Right lobe of liver (tissue), 6 donors: ENCODE data around the gene HOXB4. TPM values are rescaled to one million over a fixed set of nuclear protein-coding genes. Genes with fewer than 3 reads are reported as not detected.

Source experiments
- ATAC-seq, 4 donors: fragments of 200-7000 bp; cut with Tn5 transposase; one replicate each; pipeline ENCODE4 v1.9.1; 2020; ENCODE audit warnings: mild to moderate bottlenecking in 4 of 4, moderate library complexity in 4 of 4
- DNase-seq, 3 donors: peaks; one replicate each; pipeline ENCODE4 v3.0.0-alpha.2; 2020
- H3K27ac ChIP-seq, 3 donors: fragments of 200-600 bp; one replicate each; pipeline ENCODE4 v1.8.0; 2022
- H3K27me3 ChIP-seq, 2 donors: fragments of 200-600 bp; one replicate each; pipeline ENCODE4 v1.8.0; 2022
- H3K36me3 ChIP-seq, 4 donors: fragments of 200-600 bp; sonication (generic) in 1 of 4; one replicate each; pipeline versions ENCODE4 v1.5.1 to v1.8.0; 2017 to 2022; ENCODE audit warnings: control low read depth in 1 of 4
- H3K4me1 ChIP-seq, 4 donors: fragments of 200-600 bp; sonication (generic) in 1 of 4; one replicate each; pipeline versions ENCODE4 v1.5.1 to v1.8.0; 2017 to 2022; ENCODE audit warnings: control low read depth in 1 of 4
- H3K4me3 ChIP-seq, 3 donors: fragments of 200-600 bp; one replicate each; pipeline ENCODE4 v1.8.0; 2022
- H3K9me3 ChIP-seq, 4 donors: fragments of 200-600 bp; sonication (generic) in 1 of 4; one replicate each; pipeline versions ENCODE4 v1.5.1 to v1.8.0; 2017 to 2022; ENCODE audit warnings: control low read depth in 1 of 4
- POLR2A ChIP-seq: fragments of 450-650 bp; IDR thresholded peaks from one replicate; pipeline ENCODE4 v1.6.1; 2017; ENCODE audit warnings: antibody characterized with exemption, mild to moderate bottlenecking
- WGBS: methylation state at CpG from one replicate; pipeline ENCODE4 v1.1.6; 2018; ENCODE audit warnings: low coverage, low lambda C conversion rate; ENCODE audit not compliant: insufficient coverage; ENCODE audit errors: missing lambda C conversion rate; 5-methylcytosine and 5-hydroxymethylcytosine counted together
- intact Hi-C, 2 donors: fragments of 100-400 bp; cut with DNase I; formaldehyde crosslinking; loops; one replicate each; pipeline versions ENCODE4 v1.11.2 to v1.14.1; 2022
- total RNA-seq, 6 experiments: library from RNA; depleted of rRNA in 2 of 6; stranded (reverse); fragments of >200 nt in 2 of 6; fragmentation: NEBNext Ultra II Directional in 3 of 6; extraction: Animal tissue kit (Norgen Biotek cat#: 25700) in 3 of 6; gene quantifications; one replicate each; pipeline versions ENCODE4 v1.1.0 to v1.2.4, GENCODE V29; 2016 to 2023
- TF ChIP-seq, protein P1 (sequence below), 4 donors: fragments of 200-600 bp in 3 of 4; fragments of 450-650 bp in 1 of 4; IDR thresholded peaks; one replicate each; pipeline versions ENCODE4 v1.5.1 to v1.8.0; 2016 to 2022; ENCODE audit warnings: antibody characterized with exemption in 4 of 4, mild to moderate bottlenecking in 2 of 4
- donor health status: DM: no; HTN: yes; CAD: no.
- donor health status: DM: no; HTN: no; CAD: no.
- donor health status: DM: no; HTN: no; CAD: no.
- donor health status: DM: no; HTN: yes; CAD: no.
- donor health status: DM: no; HTN: yes; CAD: no.

HOXB4 gene
- total RNA-seq, 6 experiments from 2014 or later = 0.31 to 1.1 (median 0.68) TPM

GRCh38 chr17:48589060-48589830 is 11.1 kb upstream of the HOXB4 start:
- H3K27me3 ChIP-seq = peaks cover 0 to 45% of the 10 kb centered on the region in 2 donors
- WGBS = 16% methylated on average over 5 of the region's 10 CpGs

DNA sequence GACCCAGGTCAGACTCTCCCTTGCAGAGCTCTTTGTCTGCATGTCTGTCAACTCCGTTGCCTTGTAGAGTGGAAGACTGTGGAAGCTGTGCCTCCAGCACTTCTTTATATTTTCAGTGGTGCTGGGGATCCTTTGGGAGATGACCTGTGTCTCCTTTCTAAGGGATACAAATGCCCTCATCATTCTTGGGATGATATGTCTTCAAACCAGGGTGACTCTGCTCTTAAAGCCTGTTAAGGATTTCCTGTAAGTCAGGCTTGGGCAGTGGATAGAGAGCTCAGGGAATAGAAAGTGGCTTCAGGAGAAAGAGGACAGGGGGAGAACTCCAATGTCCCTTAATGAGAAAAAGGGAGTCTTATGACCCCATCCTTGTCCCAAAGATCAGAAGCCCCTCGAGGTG is 10.4 kb upstream of the HOXB4 start:
- Histone ChIP-seq H3K9me3 (no peaks in the 10 kb centered on the region), H3K4me3 (no peak overlapping the region), H3K36me3 (no peaks in the 10 kb centered on the region), H3K27me3 (peaks cover 0 to 44% of the 10 kb centered on the region in 2 donors), H3K4me1 (peaks cover 0 to 13% (median 4%) of the 10 kb centered on the region in 4 donors), H3K27ac (no peak overlapping the region)
- ATAC-seq (no peak), DNase-seq (no peak)
- WGBS = 21% methylated on average over 1 of the region's 2 CpGs
- intact Hi-C loops = no loop called here
- no peak for TF ChIP-seq POLR2A
- TF ChIP-seq, protein P1, sequence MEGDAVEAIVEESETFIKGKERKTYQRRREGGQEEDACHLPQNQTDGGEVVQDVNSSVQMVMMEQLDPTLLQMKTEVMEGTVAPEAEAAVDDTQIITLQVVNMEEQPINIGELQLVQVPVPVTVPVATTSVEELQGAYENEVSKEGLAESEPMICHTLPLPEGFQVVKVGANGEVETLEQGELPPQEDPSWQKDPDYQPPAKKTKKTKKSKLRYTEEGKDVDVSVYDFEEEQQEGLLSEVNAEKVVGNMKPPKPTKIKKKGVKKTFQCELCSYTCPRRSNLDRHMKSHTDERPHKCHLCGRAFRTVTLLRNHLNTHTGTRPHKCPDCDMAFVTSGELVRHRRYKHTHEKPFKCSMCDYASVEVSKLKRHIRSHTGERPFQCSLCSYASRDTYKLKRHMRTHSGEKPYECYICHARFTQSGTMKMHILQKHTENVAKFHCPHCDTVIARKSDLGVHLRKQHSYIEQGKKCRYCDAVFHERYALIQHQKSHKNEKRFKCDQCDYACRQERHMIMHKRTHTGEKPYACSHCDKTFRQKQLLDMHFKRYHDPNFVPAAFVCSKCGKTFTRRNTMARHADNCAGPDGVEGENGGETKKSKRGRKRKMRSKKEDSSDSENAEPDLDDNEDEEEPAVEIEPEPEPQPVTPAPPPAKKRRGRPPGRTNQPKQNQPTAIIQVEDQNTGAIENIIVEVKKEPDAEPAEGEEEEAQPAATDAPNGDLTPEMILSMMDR (IDR thresholded peaks at IDR 0.05) = no peak

More at GRCh38 chr17:48589060-48589830, 11.1 kb upstream of the HOXB4 start:
- Histone ChIP-seq H3K9me3 (no peaks in the 10 kb centered on the region), H3K4me3 (no peak overlapping the region), H3K4me1 (peaks cover 0 to 13% (median 4%) of the 10 kb centered on the region in 4 donors), H3K27ac (no peak overlapping the region), H3K36me3 (no peaks in the 10 kb centered on the region)
- ATAC-seq = no peak
- intact Hi-C loops = no loop called here
- DNase-seq = no peak
- no peak for TF ChIP-seq POLR2A
- TF ChIP-seq, protein P1 (IDR thresholded peaks at IDR 0.05) = no peak

- DNase-seq = no peak
- H3K27me3 ChIP-seq = peaks cover 0 to 47% of the 10 kb centered on the region in 2 donors
- no peak for TF ChIP-seq POLR2A
- TF ChIP-seq, protein P1 (IDR thresholded peaks at IDR 0.05) = no peak
- no peaks in the 10 kb centered on the region for H3K36me3 ChIP-seq
- H3K4me1 ChIP-seq = peaks cover 0 to 13% (median 4%) of the 10 kb centered on the region in 4 donors
- 28% methylated on average over 2 of the region's 2 CpGs for WGBS
- no peaks in the 10 kb centered on the region for H3K9me3 ChIP-seq
- intact Hi-C loops = no loop called here
- H3K4me3 ChIP-seq = no peak overlapping the region
- ATAC-seq = no peak
- no peak overlapping the region for H3K27ac ChIP-seq
Measured at GRCh38 chr17:48588074-48588415, 9.9 kb upstream of the HOXB4 start.

DNA sequence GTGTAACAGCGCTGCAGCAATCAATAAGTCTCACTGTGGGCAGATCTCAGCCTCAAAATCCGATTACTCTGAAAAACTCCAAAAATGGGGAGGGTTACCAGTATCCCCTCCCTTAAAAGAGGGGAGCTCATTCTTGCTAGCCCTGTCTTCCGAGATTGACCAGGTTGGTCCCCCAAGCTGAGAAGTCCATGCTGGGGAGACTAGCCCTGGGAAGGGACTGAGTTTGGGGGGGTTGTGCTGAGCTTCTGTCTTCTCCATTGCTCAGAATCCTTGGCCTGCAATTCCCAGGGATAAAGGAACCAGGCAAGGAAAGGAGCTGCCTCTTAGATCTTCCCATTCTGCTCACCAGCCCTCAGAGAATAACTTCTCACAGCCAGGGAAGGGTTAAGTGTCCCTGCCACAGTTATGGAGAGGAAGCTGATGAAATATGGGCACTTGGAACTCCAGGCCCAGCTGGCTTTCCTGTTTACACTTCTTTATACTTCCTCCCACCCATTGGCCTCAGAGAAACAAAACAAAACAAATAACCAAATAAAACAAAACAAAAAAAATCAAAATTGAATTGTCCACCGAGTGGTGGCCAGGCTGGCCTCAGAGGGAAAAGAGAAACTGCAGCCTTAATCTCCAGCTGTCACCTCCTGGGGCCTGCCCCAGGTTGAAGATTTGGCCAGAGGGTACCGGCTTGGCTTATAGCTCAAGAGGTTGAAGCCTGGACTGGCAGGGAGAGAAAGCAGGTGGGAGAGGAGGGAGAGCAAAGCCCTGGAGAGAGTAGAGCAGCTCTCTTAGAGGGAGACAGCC is 9.3 kb upstream of the HOXB4 start:
- no peak overlapping the region for H3K27ac ChIP-seq
- H3K27me3 ChIP-seq = peaks cover 0 to 47% of the 10 kb centered on the region in 2 donors
- no peak overlapping the region for H3K4me3 ChIP-seq
- H3K4me1 ChIP-seq = peaks cover 0 to 13% (median 4%) of the 10 kb centered on the region in 4 donors
- no peak for TF ChIP-seq POLR2A
- TF ChIP-seq, protein P1 (IDR thresholded peaks at IDR 0.05) = no peak
- ATAC-seq (no peak), DNase-seq (no peak)
- no peaks in the 10 kb centered on the region for H3K9me3 ChIP-seq
- intact Hi-C loops = no loop called here
- H3K36me3 ChIP-seq = no peaks in the 10 kb centered on the region
- WGBS = 18% methylated on average over 5 of the region's 5 CpGs
